ENCODE results near the gene ITSN2. TPM values are rescaled to one million over a fixed set of nuclear protein-coding genes. Genes with fewer than 3 reads are reported as not detected.

The ITSN2 gene
- total and polyA plus RNA-seq, 7 donors = 12.2 to 71.7 (median 33.5) TPM

DNA sequence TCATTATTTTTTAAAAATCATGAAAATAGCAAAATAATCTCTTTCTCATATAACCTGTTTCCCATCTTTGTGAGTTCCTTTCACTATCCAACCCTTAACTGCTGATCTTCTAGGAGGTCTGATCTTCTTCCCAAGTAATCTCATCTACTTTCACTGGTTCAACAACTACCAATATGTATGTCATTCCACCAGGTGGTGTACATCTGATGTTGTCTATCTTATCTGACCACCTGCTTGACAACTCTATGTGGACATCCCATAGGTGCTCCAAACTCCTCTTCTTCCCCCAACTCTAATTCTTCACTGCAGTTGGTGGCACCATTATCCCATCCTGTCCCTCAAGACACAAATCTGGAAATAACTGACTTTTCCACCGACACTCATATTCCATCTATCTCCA lies 123.0 kb downstream of the ITSN2 start:
- Histone ChIP-seq H3K27ac (no peak overlapping the region), H3K4me1 (no peaks in the 10 kb centered on the region), H3K27me3 (ENCODE audit: insufficient read depth in 3 of 3, low read length in 2 of 3) (no peaks in the 10 kb centered on the region), H3K36me3 (ENCODE audit: insufficient read depth in 1 of 2, low read depth in 1 of 2) (peaks cover 0 to 32% of the 10 kb centered on the region in 2 donors), H3K9me3 (no peaks in the 10 kb centered on the region), H3K4me3 (no peak overlapping the region)
- WGBS, 3 donors = 85 to 98% (median 92%) methylated on average over 1 of the region's 1 CpG
- ATAC-seq (peak in 1 of 4 donors; percentile 32), DNase-seq (no peak)
- TF ChIP-seq, protein P1, sequence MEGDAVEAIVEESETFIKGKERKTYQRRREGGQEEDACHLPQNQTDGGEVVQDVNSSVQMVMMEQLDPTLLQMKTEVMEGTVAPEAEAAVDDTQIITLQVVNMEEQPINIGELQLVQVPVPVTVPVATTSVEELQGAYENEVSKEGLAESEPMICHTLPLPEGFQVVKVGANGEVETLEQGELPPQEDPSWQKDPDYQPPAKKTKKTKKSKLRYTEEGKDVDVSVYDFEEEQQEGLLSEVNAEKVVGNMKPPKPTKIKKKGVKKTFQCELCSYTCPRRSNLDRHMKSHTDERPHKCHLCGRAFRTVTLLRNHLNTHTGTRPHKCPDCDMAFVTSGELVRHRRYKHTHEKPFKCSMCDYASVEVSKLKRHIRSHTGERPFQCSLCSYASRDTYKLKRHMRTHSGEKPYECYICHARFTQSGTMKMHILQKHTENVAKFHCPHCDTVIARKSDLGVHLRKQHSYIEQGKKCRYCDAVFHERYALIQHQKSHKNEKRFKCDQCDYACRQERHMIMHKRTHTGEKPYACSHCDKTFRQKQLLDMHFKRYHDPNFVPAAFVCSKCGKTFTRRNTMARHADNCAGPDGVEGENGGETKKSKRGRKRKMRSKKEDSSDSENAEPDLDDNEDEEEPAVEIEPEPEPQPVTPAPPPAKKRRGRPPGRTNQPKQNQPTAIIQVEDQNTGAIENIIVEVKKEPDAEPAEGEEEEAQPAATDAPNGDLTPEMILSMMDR (IDR thresholded peaks at IDR 0.05) = no peak
- intact Hi-C loops (cut with DNase I) = no loop called here

DNA sequence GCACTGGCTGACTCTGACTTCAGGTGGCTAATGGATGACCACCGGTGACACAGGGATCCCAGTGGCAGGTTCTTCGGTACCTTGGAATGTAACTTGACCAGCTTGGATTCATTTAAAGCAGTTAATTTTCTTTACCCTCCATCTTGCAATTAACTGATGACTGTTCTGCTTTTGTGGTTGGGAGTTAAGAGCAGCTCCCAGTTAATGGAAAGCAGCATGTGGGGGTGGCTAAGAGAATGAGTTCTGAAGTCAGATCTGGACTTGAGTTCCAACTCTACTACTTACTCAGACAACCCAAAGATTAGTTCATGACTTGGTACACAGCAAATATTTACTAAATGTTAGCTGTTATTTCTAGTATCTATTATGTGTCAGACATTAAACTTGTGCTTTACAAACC lies 127.0 kb downstream of the ITSN2 start:
- Histone ChIP-seq H3K4me3 (no peak overlapping the region), H3K9me3 (no peaks in the 10 kb centered on the region), H3K36me3 (ENCODE audit: insufficient read depth in 1 of 2, low read depth in 1 of 2) (peaks cover 0 to 11% of the 10 kb centered on the region in 2 donors), H3K27me3 (ENCODE audit: insufficient read depth in 3 of 3, low read length in 2 of 3) (no peaks in the 10 kb centered on the region), H3K4me1 (no peaks in the 10 kb centered on the region), H3K27ac (no peak overlapping the region)
- TF ChIP-seq, protein P1 (IDR thresholded peaks at IDR 0.05) = no peak
- DNase-seq (no peak), ATAC-seq (no peak)
- 93 to 98% (median 96%) methylated on average over 2 of the region's 2 CpGs for WGBS, 3 donors
- intact Hi-C loops (cut with DNase I) = no loop called here

DNA sequence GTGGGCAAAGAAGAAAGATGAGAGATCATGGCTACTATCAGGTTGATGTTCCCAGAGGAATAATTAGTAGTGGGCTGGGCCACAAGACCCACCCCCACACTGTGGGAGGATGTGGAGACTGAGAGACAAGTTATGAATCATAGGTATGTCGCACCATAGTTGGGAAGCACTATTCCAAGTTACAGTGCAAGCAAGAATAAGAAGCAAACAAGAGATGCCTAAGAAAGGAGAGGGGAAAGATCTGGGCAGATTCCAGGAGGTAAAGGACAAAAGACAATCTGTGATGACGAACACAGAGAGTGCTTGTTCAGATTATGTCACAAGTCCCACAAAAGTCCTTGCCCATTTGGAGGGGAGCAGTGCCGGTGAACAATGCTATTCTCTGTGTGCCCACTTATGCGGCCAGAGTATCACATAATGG lies 128.9 kb downstream of the ITSN2 start:
- Histone ChIP-seq H3K36me3 (ENCODE audit: insufficient read depth in 1 of 2, low read depth in 1 of 2) (peaks cover 0 to 10% of the 10 kb centered on the region in 2 donors), H3K27me3 (ENCODE audit: insufficient read depth in 3 of 3, low read length in 2 of 3) (no peaks in the 10 kb centered on the region), H3K4me3 (no peak overlapping the region), H3K9me3 (no peaks in the 10 kb centered on the region), H3K27ac (no peak overlapping the region), H3K4me1 (no peaks in the 10 kb centered on the region)
- intact Hi-C loops (cut with DNase I) = no loop called here
- DNase-seq (no peak), ATAC-seq (no peak)
- TF ChIP-seq, protein P1 (IDR thresholded peaks at IDR 0.05) = no peak
- 82 to 87% (median 82%) methylated on average over 4 of the region's 4 CpGs for WGBS, 3 donors

DNA sequence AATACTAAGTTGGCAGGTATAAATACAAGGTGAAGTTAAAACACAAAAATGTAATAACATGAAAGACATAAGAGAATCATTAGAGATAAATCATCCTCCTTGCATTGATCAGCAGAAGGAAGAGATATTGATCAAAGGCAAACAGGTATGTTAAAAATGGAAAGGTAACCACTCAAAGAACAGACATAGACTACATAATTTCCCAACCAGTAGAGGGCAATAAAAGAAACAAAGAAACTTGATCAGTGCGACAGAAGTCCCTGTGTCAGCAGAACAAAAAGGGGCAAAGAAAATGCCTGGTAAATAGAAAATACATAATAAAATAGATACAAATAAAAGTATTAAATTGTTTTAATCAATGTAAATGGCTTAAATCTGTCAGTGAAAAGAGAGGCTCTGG lies 131.9 kb downstream of the ITSN2 start:
- ATAC-seq = peak in 2 of 4 donors; percentile 40 to 56
- intact Hi-C loops (cut with DNase I) = loop anchor here (2.0 to 10.0 kb wide), 2 partner anchors 154 to 156 kb away; no protein-coding TSS in a partner anchor
- Histone ChIP-seq H3K9me3 (no peaks in the 10 kb centered on the region), H3K4me1 (no peaks in the 10 kb centered on the region), H3K4me3 (no peak overlapping the region), H3K27ac (no peak overlapping the region), H3K36me3 (ENCODE audit: insufficient read depth in 1 of 2, low read depth in 1 of 2) (peaks cover 0 to 11% of the 10 kb centered on the region in 2 donors), H3K27me3 (ENCODE audit: insufficient read depth in 3 of 3, low read length in 2 of 3) (no peaks in the 10 kb centered on the region)
- DNase-seq = no peak
- TF ChIP-seq, protein P1 (IDR thresholded peaks at IDR 0.05) = peak; percentile 26
- 37 to 41% (median 39%) methylated on average over 1 of the region's 1 CpG for WGBS, 3 donors
